Fibroblast of peridontal ligament (primary cell): Measurements from ENCODE around the gene FAM177A1.
A peak's percentile ranks its signal among the peaks of the same experiment; 100 is the strongest.
"Not testable (repeated sequence)": the region's sequence is repeated elsewhere in the genome, so short reads cannot be mapped to it uniquely, and the experiment has no call there.

Experiments
- DNase-seq: peaks from one replicate; pipeline ENCODE4 v3.0.0-alpha.2; 2010; ENCODE audit errors: extremely low read depth

The FAM177A1 gene

DNA sequence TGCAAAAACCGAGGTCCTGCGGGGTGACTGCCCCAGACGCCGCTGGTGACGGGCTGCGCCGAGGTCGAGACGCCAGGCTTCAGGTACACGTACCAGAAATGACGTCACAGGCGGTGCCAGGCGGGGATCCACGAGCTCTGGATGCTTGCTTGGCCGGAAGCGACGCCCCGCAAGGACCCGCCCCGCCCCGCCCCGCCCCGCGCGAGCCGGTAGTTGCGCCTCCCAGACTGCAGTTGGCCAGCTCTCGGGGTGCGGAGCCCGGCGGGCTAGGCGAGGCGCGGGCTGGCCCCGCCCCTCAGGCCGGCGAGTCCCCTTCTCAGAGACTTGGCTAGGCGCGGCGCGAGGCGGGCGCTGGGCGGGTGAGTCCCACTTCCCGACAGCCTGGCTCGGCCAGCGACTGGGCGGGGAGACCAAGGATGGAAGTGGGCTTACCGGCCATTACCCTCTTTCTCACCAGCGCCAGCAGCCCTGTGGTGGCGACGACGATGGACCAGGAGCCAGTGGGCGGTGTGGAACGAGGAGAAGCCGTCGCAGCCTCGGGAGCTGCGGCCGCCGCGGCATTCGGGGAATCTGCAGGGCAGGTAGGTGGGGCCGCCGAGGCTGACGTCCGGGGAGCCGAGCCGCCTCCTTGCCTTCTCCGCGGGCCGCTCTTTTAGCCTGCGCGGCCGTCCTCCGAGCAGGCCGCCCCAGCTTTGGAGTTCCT is at the start of gene FAM177A1:
FAM177A1 (plus strand) TSS at position 225 of the 703 bp plus-strand sequence; CDS start at position 417, 192 bp downstream.
- peak; percentile 89 for DNase-seq

GRCh38 chr14:34997762-34998161 is 48.3 kb upstream of the FAM177A1 start:
- DNase-seq, result peak; percentile 12

DNA sequence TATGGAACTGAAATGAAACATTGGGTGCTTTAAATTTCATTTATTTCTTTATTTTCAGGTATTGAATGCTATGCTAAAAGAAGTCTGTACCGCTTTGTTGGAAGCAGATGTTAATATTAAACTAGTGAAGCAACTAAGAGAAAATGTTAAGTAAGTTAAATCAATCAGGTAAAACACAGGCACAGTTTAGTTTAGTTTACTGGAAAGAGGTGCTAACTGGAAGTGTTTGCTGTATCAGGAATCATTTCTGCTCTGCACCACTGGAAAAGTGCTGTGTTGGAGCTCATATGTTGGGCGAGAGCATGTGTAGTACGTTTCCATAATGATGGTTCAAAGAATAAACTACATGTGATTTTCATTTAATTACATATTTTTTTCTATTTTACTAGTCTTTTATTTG is 46.6 kb upstream of the FAM177A1 start:
- DNase-seq, result no peak

DNA sequence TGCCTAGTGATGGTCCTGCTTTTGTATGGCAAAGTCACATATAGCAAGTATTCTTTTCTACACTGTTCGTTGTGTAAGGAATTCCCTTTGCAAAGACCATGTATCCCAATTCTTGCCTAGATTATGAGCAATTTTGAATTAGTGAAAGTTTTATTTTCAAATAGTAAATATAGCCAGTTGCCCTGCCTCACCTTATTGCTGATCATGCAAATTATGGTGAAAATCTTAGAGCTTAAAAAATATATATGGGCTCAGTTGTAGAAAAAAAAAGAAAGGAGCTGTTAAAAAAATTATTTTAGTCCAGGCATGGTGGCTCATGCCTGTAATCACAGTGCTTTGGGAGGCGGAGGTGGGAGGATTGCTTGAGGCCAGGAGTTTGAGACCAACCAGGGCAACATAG is 44.5 kb upstream of the FAM177A1 start:
- DNase-seq, result no peak

DNA sequence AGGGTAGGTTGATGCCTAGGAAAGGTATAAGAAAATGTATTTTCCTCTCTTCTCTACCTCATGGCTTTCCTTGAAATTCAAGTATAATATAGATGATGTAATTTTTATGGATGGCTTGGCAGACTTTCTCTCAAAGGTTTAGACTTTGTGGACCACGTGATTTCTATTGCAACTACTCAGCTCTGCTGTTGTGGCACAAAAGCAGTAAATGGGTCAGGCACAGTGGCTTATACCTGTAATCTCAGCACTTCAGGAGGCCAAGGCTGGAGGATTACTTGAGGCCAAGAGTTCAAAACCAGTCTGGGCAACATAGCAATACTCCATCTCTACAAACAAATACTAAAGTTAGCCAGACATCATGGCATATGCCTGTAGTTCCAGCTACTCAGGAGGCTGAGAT is 41.2 kb upstream of the FAM177A1 start:
- DNase-seq, result no peak

- DNase-seq, result no peak
Observed at GRCh38 chr14:35016568-35016967, 29.5 kb upstream of the FAM177A1 start.

DNA sequence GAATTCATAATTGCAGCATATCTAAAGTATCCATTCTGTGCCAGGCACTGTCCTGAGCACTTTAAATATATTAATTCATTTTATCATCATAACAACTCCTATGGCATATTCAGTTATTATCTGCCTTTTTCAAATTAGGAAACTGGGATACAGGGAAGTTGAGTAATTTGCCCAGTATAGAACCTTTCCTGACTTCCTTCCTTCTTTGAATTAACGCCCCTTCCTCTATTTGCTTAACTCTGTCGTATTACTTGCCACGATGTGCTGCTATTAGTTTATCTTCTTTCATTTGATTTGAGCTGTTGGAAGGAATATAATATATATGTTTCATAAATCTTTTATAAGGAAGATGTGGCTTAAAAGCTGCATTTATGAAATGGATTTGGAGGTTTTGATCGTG is 25.4 kb upstream of the FAM177A1 start:
- DNase-seq, result no peak

DNA sequence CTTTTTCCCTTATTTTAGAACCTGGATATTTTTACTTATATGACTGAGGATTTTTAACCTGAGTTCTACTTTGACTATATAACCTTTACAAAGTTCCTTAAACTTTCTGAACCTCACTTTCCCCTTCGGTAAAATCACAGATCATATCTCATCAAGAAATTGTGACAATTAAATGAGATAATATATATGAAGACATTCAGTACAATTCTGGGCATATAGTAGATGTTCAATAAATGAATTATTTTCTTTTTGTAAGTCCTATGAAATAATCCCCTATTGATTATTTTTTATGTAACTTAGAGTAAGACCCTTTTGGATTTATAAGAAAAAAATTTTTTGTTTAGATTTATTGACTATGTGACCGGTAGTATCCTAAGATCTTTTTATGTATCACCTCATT is 17.6 kb upstream of the FAM177A1 start:
- DNase-seq, result no peak

DNA sequence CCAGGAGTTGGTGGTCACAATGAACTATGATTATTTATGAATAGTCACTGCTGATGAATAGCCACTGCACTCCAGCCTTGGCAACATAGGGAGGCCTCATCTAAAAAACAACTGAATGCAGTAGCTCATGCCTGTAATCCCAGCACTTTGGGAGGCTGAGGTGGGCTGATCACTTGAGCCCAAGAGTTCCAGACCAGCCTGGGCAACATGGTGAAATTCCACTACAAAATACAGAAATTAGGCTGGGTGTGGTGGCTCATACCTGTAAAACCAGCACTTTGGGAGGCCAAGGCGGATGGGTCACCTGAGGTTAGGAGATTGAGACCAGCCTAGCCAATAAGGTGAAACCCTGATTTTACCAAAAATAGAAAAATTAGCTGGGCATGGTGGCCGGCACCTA is 13.5 kb upstream of the FAM177A1 start:
- DNase-seq, result no peak

- no peak for DNase-seq
Observed at GRCh38 chr14:35034440-35034833, 11.6 kb upstream of the FAM177A1 start.

GRCh38 chr14:35034944-35035554 is 11.0 kb upstream of the FAM177A1 start:
- DNase-seq, result not testable (repeated sequence)

DNA sequence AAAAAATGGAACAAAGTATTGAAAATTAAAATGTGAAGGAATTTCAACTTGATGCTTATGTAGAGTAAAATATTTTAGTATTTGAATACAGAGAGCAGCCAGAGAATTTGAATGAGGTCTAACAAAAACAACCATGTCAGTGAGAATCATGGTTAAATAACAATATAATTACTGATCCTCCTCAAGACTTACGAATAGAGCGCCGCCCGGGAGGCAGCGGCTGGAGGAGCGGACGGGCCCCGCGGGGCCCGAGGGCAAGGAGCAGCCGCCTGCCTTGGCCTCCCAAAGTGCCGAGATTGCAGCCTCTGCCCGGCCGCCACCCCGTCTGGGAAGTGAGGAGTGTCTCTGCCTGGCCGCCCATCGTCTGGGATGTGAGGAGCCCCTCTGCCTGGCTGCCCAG is 7.8 kb upstream of the FAM177A1 start:
- not testable (repeated sequence) for DNase-seq

GRCh38 chr14:35042632-35043031 is 3.4 kb upstream of the FAM177A1 start:
- no peak for DNase-seq

- no peak for DNase-seq
Observed at GRCh38 chr14:35043046-35043445, 3.0 kb upstream of the FAM177A1 start.

DNA sequence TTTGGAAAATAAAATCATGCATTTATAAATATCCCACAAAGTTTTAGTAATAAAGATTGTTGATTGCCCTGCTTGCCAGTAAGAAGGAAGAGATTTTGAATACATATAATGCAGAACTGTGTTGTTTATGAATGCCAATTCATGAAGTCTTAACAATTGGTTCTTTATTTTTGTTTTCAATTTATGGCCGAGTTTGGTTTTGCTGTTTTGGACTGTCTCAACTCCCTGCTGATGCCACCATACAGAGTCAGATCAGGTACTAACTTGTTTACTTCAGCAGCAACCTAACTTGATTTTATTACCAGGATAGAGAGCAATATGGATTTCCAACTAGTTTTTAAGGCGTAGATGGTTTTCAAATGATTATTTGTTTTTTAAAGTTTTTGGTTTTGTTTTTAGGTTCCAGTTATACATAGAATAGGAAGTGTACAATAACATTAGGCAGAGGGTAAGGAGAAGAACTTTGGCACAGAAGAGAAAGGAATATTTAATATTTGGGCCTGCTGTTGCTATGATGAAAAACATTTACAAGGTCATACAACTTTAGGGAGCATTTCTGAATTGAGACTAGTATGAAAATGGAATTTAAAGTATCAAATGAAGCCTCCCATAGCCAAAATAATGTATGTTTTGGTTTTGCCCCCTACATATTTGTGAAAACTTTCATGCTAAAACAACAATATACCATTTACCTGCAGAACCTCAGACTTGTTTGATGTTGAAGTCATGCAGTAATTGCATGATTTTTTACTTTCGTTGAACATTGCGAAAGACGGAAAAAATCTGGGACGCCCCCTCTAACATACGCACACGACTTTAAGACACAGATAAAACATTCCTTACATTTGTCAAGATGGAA is 904 bp upstream of the FAM177A1 start:
- DNase-seq, result peak; percentile 72

- DNase-seq, result no peak
Observed at GRCh38 chr14:35045798-35046047, 349 bp upstream of the FAM177A1 start.

DNA sequence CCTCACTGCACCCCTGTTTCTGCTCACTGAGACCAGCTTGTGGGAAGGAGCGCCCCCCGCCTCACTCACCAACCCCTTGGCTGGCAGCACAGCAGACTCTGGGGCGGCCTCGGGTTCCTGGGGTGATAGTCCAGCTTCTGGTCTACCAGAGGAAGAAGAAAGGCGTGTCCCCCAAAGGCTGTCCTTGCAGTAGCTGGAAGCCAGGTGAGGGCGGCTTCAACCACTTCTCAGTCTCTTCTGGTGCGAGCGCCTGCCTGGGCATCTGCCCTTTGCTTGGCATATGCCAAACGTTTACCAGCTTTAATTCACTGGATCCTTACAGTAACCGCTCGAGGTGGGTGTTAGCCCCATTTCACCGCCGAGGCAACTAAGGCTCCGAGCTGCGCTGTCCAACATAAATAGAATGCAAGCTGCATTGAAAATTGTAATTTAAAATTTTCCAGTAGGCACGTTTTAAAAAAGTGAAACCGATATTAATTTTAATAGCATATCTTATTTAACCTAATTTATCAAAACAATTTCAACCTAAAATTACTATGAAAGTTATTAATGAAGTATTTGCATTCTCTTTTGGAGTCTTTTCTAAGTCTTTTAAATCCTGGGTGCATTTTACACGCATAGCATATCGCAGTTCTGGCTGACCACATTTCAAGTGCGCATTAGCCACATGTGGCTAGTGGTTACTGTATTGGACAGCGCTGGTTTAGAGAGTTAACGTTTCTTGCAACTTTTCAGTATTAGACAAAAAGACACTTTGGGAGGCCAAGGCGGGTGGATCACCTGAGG is 872 bp downstream of the FAM177A1 start:
- DNase-seq, result peak; percentile 21

DNA sequence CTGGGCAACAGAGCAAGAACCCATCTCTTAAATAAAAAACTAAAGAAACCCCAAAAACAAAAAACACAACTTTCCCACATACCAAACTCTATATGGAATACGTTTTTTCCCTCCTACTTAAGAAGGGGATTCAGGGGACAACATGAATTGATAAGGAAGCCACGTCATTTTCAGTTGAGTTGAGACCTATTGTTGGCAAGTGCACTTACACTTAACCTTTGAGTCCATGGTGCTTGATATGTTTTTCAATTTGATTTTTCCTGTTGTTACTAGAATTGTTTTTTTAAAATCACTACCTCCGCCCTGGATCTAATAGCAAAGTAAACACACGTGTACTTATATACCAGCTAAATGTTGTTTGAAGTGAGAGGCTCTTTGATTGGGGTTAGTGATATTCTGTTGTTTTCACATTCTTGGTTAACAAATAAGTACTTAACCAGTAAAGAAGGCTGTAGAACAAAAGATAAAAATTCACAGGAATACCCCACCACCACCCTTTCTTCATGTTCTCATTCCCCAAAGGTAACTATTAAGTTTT is 2.0 kb downstream of the FAM177A1 start:
- DNase-seq, result no peak

- peak; percentile 82 for DNase-seq
Observed at GRCh38 chr14:35050652-35051051, 4.6 kb downstream of the FAM177A1 start.

DNA sequence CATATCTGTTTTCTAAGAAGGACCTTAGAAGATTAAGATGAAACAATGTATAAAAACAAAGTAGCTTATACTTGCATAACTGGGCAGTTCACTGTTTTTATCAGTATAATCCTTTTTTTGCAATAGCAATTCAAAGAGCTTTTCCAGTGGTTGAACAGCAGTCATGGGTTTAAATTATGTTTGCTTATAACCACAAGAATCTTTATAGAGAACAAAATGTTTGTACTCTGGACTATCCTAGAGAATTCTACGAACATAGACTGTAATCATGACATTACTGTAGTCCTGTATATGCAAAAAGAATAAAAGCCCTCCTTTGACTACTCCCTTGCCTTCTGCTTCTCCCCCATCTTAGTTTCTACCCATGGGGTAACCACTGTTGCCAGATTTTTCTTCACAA is 5.7 kb downstream of the FAM177A1 start:
- peak; percentile 61 for DNase-seq

- DNase-seq, result no peak
Observed at GRCh38 chr14:35052637-35053036, 6.6 kb downstream of the FAM177A1 start.
